ENCODE data around the gene SOCS4.
"Not testable (repeated sequence)": the region's sequence is repeated elsewhere in the genome, so short reads cannot be mapped to it uniquely, and the experiment has no call there.

SOCS4 gene

DNA sequence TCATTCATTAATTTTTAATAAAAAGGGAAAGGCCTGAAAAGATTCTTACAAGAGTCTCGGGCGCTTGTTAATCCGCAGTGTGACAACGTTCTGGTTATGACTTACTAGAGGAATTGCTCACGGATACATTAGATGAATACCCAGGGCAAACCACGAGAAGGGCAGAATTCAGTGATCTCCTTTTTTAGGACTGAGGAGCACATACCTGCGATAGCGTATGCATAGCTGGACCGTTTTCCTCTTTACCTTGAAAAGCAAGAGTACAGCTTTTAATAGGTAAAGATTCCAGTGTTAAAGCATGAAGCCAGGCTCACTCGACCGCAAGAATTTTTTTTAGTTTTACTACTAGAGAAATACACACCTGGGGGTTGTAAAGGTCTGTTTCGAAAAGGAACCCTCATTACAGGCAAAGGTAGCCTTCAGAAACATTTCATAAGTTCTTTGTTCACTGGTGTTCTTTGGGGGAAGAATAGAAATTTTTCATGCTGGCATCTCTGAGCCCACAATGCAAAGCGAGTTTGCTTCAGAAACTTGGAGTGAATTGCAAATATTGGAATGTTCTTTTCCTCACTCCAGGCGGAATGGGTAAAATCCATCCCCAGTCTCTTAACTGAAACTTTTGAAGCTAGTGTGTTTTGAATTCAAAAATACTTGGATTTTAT is 25.4 kb downstream of the SOCS4 start:
- no peak for DNase-seq

DNA sequence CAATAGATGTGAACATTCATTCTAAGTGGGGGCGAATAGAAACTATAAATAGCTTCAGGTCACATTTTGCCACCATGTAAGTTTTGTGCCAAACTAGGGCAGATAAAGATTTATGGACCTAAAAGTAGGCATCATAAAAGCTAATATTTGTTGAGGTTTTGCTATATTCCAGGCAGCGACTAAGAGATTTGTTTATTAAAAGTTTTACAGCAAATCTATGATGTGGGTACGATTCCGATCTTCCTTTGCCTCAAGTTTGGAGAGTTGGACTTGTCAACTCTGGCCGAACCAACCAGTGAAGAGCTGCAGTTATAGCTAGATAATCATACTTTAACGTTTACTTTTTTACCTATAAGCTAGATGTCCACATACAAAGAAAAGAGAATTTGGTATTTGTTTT is 26.0 kb downstream of the SOCS4 start:
- DNase-seq = no peak

DNA sequence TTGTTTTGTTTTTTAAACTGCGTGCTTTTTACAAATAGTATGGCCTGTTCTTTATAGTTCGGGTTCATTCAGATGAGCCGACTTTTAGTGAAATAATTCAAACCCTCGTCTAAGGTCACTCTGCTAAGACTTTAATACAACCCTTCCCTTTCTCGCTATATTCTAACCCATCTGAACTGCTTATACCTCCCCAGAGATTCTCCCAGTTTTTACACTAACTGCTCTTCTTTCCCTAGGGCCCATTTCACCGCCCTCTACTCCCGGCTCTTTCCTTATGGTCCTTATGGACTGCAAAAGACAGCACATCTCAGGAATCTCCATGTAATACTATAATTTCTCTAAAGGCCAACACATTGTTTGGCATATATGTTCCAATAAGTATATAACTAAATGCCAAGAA is 26.5 kb downstream of the SOCS4 start:
- no peak for DNase-seq

DNA sequence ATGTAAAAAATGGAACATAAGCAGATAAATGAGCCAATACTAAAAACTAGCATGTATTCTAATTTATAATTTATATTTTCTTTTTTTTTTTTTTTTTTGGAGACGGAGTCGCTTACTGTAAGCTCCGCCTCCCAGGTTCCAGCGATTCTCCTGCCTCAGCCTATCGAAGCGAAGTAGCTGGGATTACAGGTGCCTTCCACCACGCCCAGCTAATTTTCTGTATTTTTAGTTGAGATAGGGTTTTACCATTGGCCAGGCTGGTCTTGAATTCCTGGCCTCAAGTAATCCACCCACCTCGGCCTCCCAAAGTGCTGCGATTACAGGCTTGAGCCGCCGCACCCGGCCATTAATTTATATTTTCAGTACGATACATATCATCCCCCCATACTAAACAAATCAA is 27.1 kb downstream of the SOCS4 start:
- DNase-seq = no peak

DNA sequence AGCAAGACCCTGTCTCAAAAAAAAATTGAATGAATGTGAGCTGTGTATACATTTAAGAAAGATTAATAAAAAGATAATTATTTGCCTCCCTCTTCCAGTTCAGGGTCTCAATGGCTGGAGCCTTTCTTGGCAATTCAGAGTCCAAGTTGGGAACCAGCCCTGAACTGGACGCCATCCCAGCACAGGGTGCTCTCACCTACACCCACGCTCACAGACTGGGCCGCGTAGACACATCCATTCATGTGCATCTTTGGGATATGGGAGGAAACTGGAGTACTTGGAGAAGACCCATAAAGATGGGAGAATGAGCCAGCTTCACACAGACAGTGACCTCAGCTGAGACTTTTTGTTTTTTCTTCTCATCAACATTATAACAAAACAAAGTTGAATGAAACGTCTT is 30.9 kb downstream of the SOCS4 start:
- DNase-seq = no peak

DNA sequence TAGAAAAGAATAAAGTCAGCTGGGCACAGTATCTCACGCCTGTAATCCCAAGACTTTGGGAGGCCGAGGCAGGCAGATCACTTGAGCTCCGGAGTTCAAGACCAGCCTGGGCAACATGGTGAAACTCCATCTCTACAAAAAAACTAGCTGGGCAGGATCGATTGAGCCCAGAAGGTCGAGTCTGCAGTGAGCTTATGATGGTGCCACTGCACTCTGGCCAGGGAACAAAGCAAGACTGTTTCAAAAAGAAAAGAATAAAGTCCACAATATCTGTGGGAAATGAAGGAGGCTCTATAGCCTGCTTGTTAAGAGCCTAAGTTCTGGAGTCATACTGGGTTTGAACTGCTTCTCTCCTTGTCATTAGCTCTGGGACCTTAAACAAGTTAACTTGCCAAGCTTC is 32.3 kb downstream of the SOCS4 start:
- DNase-seq = no peak

DNA sequence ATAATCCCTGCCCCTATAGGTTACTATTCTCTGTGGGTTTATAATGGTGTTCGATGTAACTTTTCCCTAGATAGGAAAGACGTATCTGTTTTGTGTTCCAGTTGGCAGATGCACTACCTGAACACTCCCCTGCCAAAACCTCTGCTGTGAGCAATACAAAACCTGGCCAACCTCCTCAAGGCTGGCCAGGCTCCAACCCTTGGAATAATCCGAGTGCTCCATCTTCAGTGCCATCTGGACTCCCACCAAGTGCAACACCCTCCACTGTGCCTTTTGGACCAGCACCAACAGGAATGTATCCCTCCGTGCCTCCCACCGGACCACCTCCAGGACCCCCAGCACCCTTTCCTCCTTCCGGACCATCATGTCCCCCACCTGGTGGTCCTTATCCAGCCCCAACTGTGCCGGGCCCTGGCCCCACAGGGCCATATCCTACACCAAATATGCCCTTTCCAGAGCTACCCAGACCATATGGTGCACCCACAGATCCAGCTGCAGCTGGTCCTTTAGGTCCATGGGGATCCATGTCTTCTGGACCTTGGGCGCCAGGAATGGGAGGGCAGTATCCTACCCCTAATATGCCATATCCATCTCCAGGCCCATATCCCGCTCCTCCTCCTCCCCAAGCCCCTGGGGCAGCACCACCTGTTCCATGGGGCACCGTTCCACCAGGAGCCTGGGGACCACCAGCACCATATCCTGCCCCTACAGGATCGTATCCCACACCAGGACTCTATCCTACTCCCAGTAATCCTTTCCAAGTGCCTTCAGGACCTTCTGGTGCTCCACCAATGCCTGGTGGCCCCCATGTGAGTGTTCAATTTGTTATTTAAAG is 35.7 kb downstream of the SOCS4 start:
- no peak for DNase-seq

DNA sequence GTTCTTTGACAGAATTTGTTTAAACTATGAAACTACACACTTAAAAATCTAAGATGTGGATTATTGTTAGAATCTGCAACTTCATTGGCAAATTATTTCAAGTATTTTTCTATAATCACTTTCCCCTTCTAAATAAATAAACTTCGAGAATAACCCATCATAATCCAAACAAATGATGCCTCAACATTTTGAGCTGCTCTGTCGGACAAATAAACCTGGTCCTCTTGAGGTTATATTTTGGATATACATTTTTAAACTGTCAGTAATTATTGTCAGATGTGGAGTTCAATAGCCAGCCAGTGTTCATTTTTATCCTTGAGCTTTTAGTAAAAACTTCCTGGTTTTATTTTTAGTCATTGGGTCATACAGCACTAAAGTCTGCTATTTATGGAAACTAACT is 37.9 kb downstream of the SOCS4 start:
- DNase-seq = not testable (repeated sequence)

DNA sequence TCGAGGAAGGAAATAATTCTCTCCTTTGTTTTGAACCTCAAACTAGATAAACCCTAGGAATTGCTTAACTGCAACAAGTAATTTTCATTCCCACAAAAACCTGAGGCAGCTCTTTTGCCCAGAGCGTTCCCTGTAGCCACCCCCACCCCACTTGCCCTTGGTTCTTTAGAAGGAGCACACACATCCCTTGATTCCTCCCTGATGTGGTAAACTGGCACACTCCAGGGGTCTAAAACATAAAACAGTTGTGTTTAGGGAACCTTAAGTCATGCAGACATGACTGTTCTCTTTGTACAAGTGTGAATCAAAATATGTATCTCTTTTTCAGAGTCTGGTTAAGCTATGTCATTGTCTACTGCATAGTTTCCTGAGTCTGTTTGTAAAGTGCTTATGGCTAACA is 38.4 kb downstream of the SOCS4 start:
- DNase-seq = no peak

DNA sequence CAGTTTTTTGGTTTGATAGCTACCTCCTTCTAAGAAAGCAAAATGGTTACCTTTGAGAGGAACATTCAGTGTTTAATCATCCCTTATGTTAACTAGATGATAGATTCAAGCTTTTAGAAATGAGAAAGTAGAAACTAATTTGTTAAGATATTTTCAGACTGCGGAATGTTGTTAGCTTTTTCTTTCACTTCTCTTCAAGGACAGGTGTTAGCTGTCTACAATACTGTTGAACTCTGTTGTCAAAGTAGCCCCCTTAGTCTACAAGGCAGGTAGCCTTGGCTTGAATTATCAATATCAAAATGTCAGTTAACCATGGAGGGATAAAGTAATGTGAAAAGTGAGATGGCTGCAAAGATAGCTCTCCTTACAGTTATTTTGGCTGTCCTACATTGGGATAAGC is 39.2 kb downstream of the SOCS4 start:
- no peak for DNase-seq

DNA sequence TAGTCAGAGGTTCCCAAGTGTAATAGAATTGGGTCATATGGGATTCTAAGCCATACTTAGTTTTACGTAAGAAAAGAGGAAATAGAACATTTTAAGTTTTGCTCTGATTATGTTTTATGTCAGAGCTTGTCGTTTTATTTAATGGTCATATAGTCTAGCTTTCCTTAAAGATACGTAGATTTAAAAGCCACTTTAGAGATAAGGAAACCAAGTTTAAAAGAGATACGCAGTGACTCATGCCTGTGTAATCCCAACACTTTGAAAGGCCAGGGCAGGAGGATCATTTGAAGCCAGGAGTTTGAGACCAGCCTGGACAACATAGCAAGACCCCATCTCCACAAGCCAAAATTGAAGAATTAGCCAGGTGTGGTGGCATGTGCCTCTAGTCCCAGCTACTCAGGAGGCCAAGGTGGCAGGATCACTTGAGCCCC is 44.0 kb downstream of the SOCS4 start:
- no peak for DNase-seq

DNA sequence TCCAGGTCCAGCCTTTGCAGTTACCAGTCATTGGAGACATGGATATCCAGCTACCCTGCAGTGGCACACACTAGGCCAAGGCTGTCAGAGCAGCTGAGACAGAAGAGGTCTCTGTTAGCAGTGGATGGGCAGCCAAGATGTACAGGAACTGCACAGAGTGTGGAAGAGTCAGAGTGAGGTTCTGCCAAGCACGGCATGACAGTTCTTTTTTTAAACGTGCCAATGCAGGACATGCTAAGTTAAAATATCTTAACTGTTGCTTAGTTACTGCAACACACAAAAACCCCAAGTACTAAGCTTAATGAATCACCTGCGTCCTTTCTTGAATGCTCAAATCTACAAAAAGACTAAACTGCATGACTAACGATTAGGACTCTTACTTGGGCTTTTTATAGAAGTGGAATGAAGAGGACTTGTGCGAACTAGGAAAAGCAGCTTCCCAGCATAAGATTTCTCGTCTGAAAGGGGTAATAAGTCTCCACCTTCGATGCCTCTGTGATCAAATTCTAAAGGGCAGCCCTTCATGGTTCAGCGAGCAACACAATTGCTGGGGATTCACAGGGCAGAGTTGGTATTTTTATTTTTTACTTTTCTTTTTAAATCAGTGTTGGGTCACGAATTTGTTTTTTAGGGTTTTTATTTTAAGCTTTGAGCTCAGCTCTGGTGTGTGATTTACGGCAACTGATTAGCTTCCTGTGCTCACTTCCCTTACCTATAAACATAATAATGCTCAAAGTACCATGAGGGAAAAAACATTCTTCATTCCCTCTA is 45.0 kb downstream of the SOCS4 start:
- no peak for DNase-seq

DNA sequence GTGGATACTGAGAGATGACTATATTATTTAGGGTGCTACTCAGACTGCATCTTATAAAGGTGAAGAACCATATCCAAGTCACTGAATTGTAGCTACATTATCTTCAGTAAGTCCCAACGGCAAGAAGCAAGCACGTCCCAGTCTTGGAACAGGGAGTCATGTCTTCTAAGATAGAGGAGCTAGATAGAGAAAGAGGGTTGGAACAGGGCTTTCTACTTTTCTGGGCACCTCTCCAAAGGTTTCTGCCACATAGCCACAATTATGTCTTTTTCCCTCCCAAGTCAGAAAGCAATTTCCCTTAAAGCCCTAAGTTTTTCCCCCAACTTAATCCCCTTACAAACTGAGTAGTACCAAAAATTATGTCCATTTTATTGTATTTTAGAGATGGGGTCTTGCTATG is 46.8 kb downstream of the SOCS4 start:
- no peak for DNase-seq

DNA sequence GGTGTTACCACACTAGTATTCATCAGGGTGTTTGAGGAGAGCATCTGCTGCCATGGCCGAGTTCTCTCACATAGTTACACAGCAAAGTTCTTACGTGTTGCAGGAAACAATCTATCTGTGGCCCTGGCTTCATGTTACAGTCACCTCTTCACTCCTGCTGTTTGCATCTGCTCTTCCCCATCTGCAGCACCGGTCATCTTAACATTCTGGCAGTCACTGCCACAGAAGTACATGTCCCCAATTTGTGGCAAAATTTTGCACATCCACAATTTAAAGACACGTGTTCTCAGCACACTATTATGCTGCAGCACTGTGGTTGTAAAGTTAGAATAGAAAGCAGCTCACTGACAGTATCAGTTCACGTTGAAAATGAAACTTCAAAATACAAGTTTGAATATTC is 47.6 kb downstream of the SOCS4 start:
- no peak for DNase-seq

DNA sequence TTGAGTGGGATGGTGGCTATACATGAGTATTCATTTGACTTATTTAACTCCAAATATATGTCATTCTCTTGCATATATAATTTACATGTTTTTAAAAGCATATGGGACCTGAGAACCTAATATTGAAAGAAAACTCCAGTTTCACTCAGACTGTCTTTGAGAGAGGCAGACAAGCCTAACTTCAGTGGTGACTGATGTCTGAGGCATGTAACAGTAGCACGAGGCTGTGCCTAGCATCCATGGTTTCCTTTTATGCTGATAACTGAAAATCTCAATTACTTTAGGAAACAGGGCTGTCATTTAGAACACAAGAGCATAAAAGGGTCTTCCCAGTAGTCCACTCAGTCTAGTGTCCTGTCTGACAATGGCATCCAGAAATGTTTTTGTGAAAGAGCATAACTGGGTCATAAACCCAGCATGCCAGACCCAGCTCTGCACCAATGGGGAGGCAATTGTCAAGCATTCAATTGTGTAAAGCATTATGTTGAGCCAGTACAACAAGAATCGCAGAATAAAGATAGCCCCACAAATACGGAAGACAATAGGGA is 48.7 kb downstream of the SOCS4 start:
- DNase-seq = no peak

DNA sequence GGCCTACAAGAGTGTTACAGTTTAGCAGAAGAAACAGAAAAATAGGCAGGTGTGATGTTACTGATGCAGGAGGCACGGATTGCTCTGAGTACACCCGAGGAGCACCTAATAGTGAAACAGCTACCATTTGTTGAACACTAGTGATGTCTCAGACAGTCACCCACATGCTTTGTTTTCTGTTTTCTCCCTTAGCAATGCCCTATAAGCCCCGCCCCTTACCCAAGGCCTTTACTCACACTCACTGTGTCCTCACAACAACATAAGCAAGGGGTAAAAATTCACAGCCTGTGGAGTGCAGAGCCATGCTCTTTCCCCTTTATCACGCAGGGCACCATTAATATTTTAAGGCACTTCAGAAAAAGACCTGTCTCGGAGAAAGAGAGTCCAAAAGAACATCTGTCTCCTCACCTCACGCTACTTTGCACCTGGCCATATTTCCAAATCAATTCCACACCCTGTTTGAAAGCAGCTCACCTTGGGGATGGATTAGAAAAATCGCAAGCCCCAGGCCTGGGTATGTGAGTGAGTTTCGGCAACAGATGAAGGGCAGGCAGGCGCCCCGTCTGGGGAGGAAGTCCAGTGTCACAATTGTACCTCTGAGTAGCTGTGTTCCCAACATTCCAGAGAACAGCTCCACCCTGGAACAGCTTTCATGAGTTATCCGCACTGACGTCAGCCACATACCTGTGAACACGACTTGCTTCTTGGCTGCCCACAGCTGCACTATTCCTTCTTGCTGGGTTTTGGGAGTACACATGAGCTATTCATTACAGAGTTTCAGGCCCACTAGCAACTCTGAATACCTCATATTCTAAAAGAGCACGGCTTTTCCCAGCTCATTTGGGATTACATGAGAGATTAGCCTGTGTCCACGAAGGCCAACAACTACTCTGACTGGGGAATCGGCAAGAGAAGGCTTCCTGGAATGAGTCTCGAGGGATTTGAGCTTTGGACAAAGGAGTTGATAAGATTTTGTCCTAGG is 50.4 kb downstream of the SOCS4 start:
- no peak for DNase-seq

DNA sequence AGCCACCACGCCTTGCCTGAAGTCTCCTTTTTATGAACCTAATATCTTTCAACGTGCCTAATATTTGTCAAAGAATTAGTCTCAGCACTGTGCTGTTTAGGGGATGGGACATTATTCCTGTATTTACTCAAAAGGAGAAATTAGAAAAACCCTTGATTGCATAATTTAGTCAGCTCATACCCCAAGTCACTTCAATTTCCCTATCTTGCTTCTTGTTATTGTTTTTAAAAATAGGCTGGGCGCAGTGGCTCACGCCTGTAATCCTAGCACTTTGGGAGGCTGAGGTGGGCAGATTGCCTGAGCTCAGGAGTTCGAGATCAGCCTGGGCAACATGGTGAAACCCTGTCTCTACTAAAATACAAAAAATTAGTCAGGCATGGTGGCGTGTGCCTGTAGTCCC is 52.9 kb downstream of the SOCS4 start:
- DNase-seq = not testable (repeated sequence)

DNA sequence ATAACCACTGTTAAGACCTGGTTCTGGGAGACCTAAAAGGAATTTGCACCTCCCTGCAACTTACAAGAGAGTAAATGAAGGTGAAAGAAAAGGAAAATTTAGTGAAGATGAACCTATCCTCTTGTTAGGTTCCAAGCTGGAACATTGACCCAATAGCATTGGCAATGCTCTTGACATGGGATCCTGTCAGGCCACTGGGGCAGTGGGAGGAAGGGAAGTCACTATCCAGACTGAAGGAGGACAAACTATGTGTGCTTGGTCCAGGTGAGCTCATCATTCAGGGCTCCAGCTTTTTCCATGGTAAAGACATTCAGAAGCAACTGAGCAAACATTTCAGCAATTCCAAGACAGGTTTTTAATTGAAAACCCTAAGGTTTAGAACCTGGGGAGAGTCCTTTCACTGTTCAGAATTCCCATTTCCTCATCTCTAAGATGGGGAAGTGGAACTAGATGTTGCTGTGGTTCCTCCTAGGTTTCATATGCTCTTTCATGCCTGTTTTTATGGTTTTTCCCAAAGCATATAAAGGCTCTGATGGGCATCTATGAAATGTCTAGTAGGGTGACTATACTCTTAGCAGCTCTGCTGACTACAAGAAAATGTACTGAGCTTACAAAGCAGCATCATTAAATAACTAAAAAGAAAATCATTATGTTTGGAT is 57.5 kb downstream of the SOCS4 start:
- DNase-seq = no peak

DNA sequence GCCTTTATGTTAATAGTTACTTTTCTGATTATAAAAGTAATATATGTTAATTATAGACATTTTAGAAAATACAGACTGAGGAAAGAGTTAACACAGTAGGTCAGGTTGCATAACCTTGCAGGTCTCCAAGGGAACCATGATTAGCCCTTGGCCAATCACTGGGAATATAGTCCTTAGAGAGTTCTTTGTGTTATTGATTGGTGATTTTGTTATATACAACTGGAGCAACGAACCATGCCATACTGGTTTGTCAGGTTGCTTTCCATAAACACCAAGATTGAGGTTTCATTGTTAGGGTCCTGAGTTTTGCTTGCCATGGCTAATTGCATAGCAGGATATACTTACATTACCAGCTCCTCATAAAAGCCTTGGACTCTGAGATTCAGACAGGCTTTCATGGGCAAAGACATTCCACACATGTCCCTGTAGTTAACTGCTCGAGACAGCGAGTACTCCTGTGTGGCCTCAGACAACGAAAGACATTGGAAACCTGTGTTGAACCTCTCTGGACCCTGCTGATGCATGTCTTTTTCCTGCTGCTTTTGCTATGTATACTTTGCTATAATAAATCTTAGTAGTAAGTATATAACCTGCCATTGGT is 58.1 kb downstream of the SOCS4 start:
- no peak for DNase-seq

DNA sequence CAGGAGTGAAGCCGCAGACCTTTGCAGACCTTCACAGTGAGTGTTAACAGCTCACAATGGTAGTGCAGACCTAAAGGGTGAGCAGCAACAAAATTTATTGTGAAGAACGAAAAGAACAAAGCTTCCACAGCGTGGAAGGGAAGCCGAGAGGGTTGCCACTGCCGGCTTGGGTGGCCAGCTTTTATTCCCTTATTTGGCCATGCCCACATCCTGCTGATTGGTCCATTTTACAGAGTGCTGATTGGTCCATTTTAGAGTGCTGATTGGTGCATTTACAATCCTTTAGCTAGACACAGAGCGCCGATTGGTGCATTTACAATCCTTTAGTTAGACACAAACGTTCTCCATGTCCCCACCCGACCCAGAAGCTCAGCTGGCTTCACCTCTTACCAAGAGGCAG is 59.9 kb downstream of the SOCS4 start:
- no peak for DNase-seq

DNA sequence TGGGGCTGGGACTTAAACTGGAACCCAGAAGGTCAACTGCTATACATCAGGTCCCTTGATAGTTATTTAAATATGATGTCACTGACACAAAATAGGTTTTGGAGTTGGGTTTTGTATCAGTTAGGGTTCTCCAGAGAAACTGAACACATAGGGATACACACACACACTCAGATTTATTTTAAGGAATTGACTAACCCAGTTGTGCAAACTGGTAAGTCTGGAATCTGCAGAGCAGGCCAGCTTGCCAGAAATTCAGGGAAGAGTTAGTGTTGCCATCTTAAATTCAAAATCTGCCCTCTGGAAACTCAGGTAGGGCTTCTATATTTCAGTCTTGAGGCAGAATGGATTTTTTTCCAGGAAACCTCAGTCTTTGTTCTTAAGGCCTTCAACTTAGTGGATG is 61.3 kb downstream of the SOCS4 start:
- no peak for DNase-seq
